ENCODE data around the gene YJEFN3. TPM values are rescaled to one million over a fixed set of nuclear protein-coding genes. Genes with fewer than 3 reads are reported as not detected.

YJEFN3 gene
- total and polyA plus RNA-seq, 4 donors = 0.77 to 4.7 (median 3.8) TPM

- WGBS, 2 donors = 93 to 95% methylated on average over 23 of the region's 23 CpGs
- no peak for DNase-seq
- no peaks in the 10 kb centered on the region for H3K9me3 ChIP-seq (ENCODE audit: control insufficient read depth in 4 of 4, insufficient read depth in 3 of 4, low read length in 3 of 4)
Observed at GRCh38 chr19:19504754-19505668, 23.7 kb upstream of the YJEFN3 start.

GRCh38 chr19:19505669-19506326, 22.9 kb upstream of the YJEFN3 start:
- DNase-seq (no peak), ATAC-seq (ENCODE audit: insufficient read depth, low FRiP score) (no peak)
- WGBS, 2 donors = 93 to 96% methylated on average over 25 to 27 of the region's 27 CpGs
- no peaks in the 10 kb centered on the region for H3K27me3 ChIP-seq (ENCODE audit: control insufficient read depth in 3 of 3, insufficient read depth in 3 of 3, low read length in 2 of 3)
- H3K36me3 ChIP-seq (ENCODE audit: control insufficient read depth in 4 of 4, insufficient read depth in 4 of 4, low read length in 4 of 4) = peaks cover 13 to 53% (median 32%) of the 10 kb centered on the region in 4 donors
- H3K4me3 ChIP-seq = no peak overlapping the region
- TF ChIP-seq CTCF (IDR thresholded peaks at IDR 0.05; ENCODE audit: control extremely low read depth, extremely low read depth) = no peak
- H3K4me1 ChIP-seq (ENCODE audit: control insufficient read depth in 5 of 5, insufficient read depth in 5 of 5, low read length in 5 of 5) = no peaks in the 10 kb centered on the region
- no peak overlapping the region for H3K9ac ChIP-seq (ENCODE audit: insufficient read depth in 1 of 2, low read length in 2 of 2)
- no peaks in the 10 kb centered on the region for H3K9me3 ChIP-seq (ENCODE audit: control insufficient read depth in 4 of 4, insufficient read depth in 3 of 4, low read length in 3 of 4)
- no peak overlapping the region for H3K27ac ChIP-seq (ENCODE audit: low read depth in 1 of 2, low read length in 1 of 2)

More at GRCh38 chr19:19504754-19505668, 23.7 kb upstream of the YJEFN3 start:
- Histone ChIP-seq H3K27me3 (ENCODE audit: control insufficient read depth in 3 of 3, insufficient read depth in 3 of 3, low read length in 2 of 3) (no peaks in the 10 kb centered on the region), H3K36me3 (ENCODE audit: control insufficient read depth in 4 of 4, insufficient read depth in 4 of 4, low read length in 4 of 4) (peaks cover 13 to 61% (median 36%) of the 10 kb centered on the region in 4 donors), H3K27ac (ENCODE audit: low read depth in 1 of 2, low read length in 1 of 2) (no peak overlapping the region), H3K4me1 (ENCODE audit: control insufficient read depth in 5 of 5, insufficient read depth in 5 of 5, low read length in 5 of 5) (no peaks in the 10 kb centered on the region), H3K4me3 (no peak overlapping the region), H3K9ac (ENCODE audit: insufficient read depth in 1 of 2, low read length in 2 of 2) (no peak overlapping the region)
- ATAC-seq (ENCODE audit: insufficient read depth, low FRiP score) = no peak
- no peak for TF ChIP-seq CTCF (IDR thresholded peaks at IDR 0.05; ENCODE audit: control extremely low read depth, extremely low read depth)

- peaks cover 10 to 46% (median 24%) of the 10 kb centered on the region in 4 donors for H3K36me3 ChIP-seq (ENCODE audit: control insufficient read depth in 4 of 4, insufficient read depth in 4 of 4, low read length in 4 of 4)
- H3K27me3 ChIP-seq (ENCODE audit: control insufficient read depth in 3 of 3, insufficient read depth in 3 of 3, low read length in 2 of 3) = no peaks in the 10 kb centered on the region
- no peak overlapping the region for H3K4me3 ChIP-seq
- 94 to 95% methylated on average over 12 of the region's 12 CpGs for WGBS, 2 donors
- H3K27ac ChIP-seq (ENCODE audit: low read depth in 1 of 2, low read length in 1 of 2) = no peak overlapping the region
- ATAC-seq (ENCODE audit: insufficient read depth, low FRiP score) (no peak), DNase-seq (no peak)
- no peak overlapping the region for H3K9ac ChIP-seq (ENCODE audit: insufficient read depth in 1 of 2, low read length in 2 of 2)
- no peaks in the 10 kb centered on the region for H3K9me3 ChIP-seq (ENCODE audit: control insufficient read depth in 4 of 4, insufficient read depth in 3 of 4, low read length in 3 of 4)
- H3K4me1 ChIP-seq (ENCODE audit: control insufficient read depth in 5 of 5, insufficient read depth in 5 of 5, low read length in 5 of 5) = no peaks in the 10 kb centered on the region
- no peak for TF ChIP-seq CTCF (IDR thresholded peaks at IDR 0.05; ENCODE audit: control extremely low read depth, extremely low read depth)
Observed at GRCh38 chr19:19506592-19506991, 22.1 kb upstream of the YJEFN3 start.
